Activated CD8-positive, alpha-beta T cell treated with anti-CD3 and anti-CD28 coated beads for 36 hours (primary cell): Measurements from ENCODE around the gene CREB3. TPM values are rescaled to one million over a fixed set of nuclear protein-coding genes. Genes with fewer than 3 reads are reported as not detected.

Experiments used
- ATAC-seq: fragments of 200-7000 bp; cut with Tn5 transposase; one replicate; pipeline ENCODE4 v1.10.0; 2021; ENCODE audit warnings: mild to moderate bottlenecking, moderate library complexity
- CTCF ChIA-PET: fragments of 350-600 bp; sonication (Branson Sonifier 250); formaldehyde crosslinking; loops from one replicate; lab custom pipeline; 2021; ENCODE audit warnings: antibody characterized with exemption; lab: Charles Lee
- POLR2A ChIA-PET: fragments of 350-600 bp; sonication (Branson Sonifier 250); formaldehyde crosslinking; loops from one replicate; lab custom pipeline; 2021; ENCODE audit warnings: antibody characterized with exemption; lab: Charles Lee
- DNase-seq: peaks from one replicate; pipeline ENCODE4 v3.0.0-alpha.2; 2020
- H3K27ac Mint-ChIP-seq: one replicate; pipeline ENCODE4 v1.8.0; 2021; ENCODE audit warnings: mild to moderate bottlenecking, mixed read lengths
- H3K27me3 Mint-ChIP-seq: one replicate; pipeline ENCODE4 v1.8.0; 2021; ENCODE audit warnings: mixed read lengths
- H3K36me3 Mint-ChIP-seq: one replicate; pipeline ENCODE4 v1.8.0; 2021; ENCODE audit warnings: low read depth, mixed read lengths
- H3K4me1 Mint-ChIP-seq: one replicate; pipeline ENCODE4 v1.8.0; 2021; ENCODE audit warnings: low read depth, mixed read lengths
- H3K4me3 Mint-ChIP-seq: one replicate; pipeline ENCODE4 v1.8.0; 2021; ENCODE audit warnings: mild to moderate bottlenecking, moderate library complexity, mixed read lengths
- H3K9me3 Mint-ChIP-seq: one replicate; pipeline ENCODE4 v1.8.0; 2021; ENCODE audit warnings: mixed read lengths
- CTCF ChIP-seq: fragments of 200-600 bp; IDR thresholded peaks from one replicate; pipeline ENCODE4 v1.8.0; 2022; ENCODE audit warnings: antibody characterized with exemption, mild to moderate bottlenecking
- intact Hi-C: fragments of 100-400 bp; cut with micrococcal nuclease; formaldehyde crosslinking; loops from one replicate; pipeline ENCODE4 v1.10.0; 2022
- total RNA-seq, 2 experiments: library from RNA; stranded (reverse); gene quantifications; one replicate each; pipeline ENCODE4 v1.2.3, GENCODE V29; 2021

Gene CREB3
- total RNA-seq, 2 experiments from 2014 or later, result 22.3 to 22.4 TPM

- ATAC-seq, result no peak
- TF ChIP-seq CTCF, result no peak
- Mint-ChIP-seq H3K9me3 (no peaks in the 10 kb centered on the region), H3K36me3 (peaks cover 26% of the 10 kb centered on the region), H3K27ac (no peak overlapping the region), H3K27me3 (no peaks in the 10 kb centered on the region), H3K4me3 (no peak overlapping the region), H3K4me1 (peaks cover 23% of the 10 kb centered on the region)
- DNase-seq, result no peak
- CTCF ChIA-PET, result interaction anchor here (1.0 to 3.6 kb wide), 4 partner anchors 7 to 44 kb away, joined by 3 to 17 read pairs (median 4); no protein-coding TSS in a partner anchor
- POLR2A ChIA-PET, result interaction anchor here (0.8 kb wide), 1 partner anchor 16 kb away, joined by 3 read pairs; no protein-coding TSS in a partner anchor
- intact Hi-C loops, result no loop called here
Measured at GRCh38 chr9:35740243-35740642, 7.8 kb downstream of the CREB3 start.

- H3K36me3 Mint-ChIP-seq, result peaks cover 26% of the 10 kb centered on the region
- peak; percentile 56 for ATAC-seq
- H3K9me3 Mint-ChIP-seq, result no peaks in the 10 kb centered on the region
Measured at GRCh38 chr9:35741740-35742139, 9.3 kb downstream of the CREB3 start.

GRCh38 chr9:35743452-35743851, 11.0 kb downstream of the CREB3 start:
- H3K4me1 Mint-ChIP-seq, result peaks cover 45% of the 10 kb centered on the region
- no peak overlapping the region for H3K27ac Mint-ChIP-seq
- intact Hi-C loops, result no loop called here
- POLR2A ChIA-PET, result interaction anchor here (1.1 kb wide), 2 partner anchors 8 to 16 kb away, joined by 4 to 7 read pairs; no protein-coding TSS in a partner anchor
- no peak overlapping the region for H3K4me3 Mint-ChIP-seq
- CTCF ChIA-PET, result interaction anchor here (1.7 to 6.6 kb wide), 4 partner anchors 8 to 139 kb away, joined by 4 to 51 read pairs (median 6); partner anchors contain the start of genes CREB3 and TLN1
- H3K9me3 Mint-ChIP-seq, result no peaks in the 10 kb centered on the region
- H3K36me3 Mint-ChIP-seq, result peaks cover 22% of the 10 kb centered on the region
- no peak for DNase-seq
- no peak for TF ChIP-seq CTCF
- H3K27me3 Mint-ChIP-seq, result no peaks in the 10 kb centered on the region
- ATAC-seq, result no peak

More at GRCh38 chr9:35741740-35742139, 9.3 kb downstream of the CREB3 start:
- ChIA-PET CTCF (interaction anchor here (1.0 to 1.6 kb wide), 2 partner anchors 15 to 48 kb away, joined by 3 to 5 read pairs; no protein-coding TSS in a partner anchor), POLR2A (interaction anchor here (1.0 kb wide), 1 partner anchor 84 kb away, joined by 3 read pairs; the partner anchor contains the start of genes CCDC107 and RMRP)
- Mint-ChIP-seq H3K27ac (peak overlapping the region; percentile 23), H3K4me1 (peaks cover 32% of the 10 kb centered on the region), H3K4me3 (no peak overlapping the region), H3K27me3 (no peaks in the 10 kb centered on the region)
- DNase-seq, result peak; percentile 25
- no peak for TF ChIP-seq CTCF
- intact Hi-C loops, result no loop called here

GRCh38 chr9:35743880-35744518, 11.5 kb downstream of the CREB3 start:
- H3K4me1 Mint-ChIP-seq, result peaks cover 45% of the 10 kb centered on the region
- H3K27ac Mint-ChIP-seq, result no peak overlapping the region
- H3K4me3 Mint-ChIP-seq, result no peak overlapping the region
- peaks cover 16% of the 10 kb centered on the region for H3K36me3 Mint-ChIP-seq
- CTCF ChIA-PET, result interaction anchor here (1.0 to 6.6 kb wide), 6 partner anchors 9 to 138 kb away, joined by 3 to 51 read pairs (median 4); partner anchors contain the start of genes ARHGEF39, CREB3 and TLN1
- H3K27me3 Mint-ChIP-seq, result no peaks in the 10 kb centered on the region
- no peak for ATAC-seq
- no peak for DNase-seq
- POLR2A ChIA-PET, result interaction anchor here (1.1 to 1.8 kb wide), 3 partner anchors 11 to 16 kb away, joined by 4 read pairs; partner anchors contain the start of gene CREB3
- no peak for TF ChIP-seq CTCF
- no peaks in the 10 kb centered on the region for H3K9me3 Mint-ChIP-seq
- intact Hi-C loops, result no loop called here

GRCh38 chr9:35745569-35745968, 13.1 kb downstream of the CREB3 start:
- no peak for DNase-seq
- Mint-ChIP-seq H3K9me3 (no peaks in the 10 kb centered on the region), H3K27me3 (no peaks in the 10 kb centered on the region), H3K4me3 (peak overlapping the region; percentile 29), H3K36me3 (peaks cover 15% of the 10 kb centered on the region), H3K27ac (peak overlapping the region; percentile 34), H3K4me1 (peaks cover 48% of the 10 kb centered on the region)
- TF ChIP-seq CTCF, result no peak
- CTCF ChIA-PET, result interaction anchor here (0.6 to 6.6 kb wide), 9 partner anchors 9 to 160 kb away, joined by 3 to 51 read pairs (median 4); no protein-coding TSS in a partner anchor
- no peak for ATAC-seq
- POLR2A ChIA-PET, result interaction anchor here (0.6 to 1.8 kb wide), 2 partner anchors 11 to 53 kb away, joined by 4 read pairs; no protein-coding TSS in a partner anchor
- intact Hi-C loops, result no loop called here
